ENCODE measurements around the gene COIL.

Gene COIL

DNA sequence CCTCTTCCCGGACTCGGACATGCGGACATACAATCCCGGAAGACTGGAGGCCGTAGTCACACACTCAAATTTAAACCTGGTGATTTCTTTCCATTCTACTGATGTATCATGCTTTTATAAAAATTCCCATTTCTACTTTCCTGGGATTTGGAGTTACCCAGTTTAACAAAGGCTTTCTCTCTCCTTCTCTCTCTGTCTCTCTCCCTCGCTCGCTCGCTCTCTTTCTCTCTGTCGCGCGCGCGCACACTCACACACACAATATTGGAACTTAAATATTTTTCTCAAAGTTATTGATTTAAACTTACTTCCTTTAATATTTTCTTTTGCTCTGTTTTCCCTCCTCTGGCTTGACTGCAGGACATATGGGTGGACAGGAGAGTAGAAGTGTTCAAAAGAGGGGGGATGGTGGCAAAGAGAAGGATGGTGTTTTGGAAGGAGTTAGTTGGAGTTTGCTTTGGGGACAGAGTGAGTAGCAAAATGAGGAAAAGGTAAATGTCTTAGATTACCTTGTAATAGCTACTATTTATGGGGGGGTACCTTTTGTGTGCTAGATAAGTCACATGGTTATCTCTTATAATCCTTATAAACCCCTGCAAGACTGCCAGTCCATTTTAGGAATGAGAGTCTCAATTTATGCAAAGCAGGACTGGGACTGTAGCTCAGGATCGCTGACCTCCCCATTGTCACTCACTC, 46.1 kb downstream of the COIL start:
- H3K27me3 Mint-ChIP-seq (ENCODE audit: low read depth), result no peaks in the 10 kb centered on the region
- peaks cover 15% of the 10 kb centered on the region for H3K9me3 Mint-ChIP-seq
- H3K36me3 Mint-ChIP-seq (ENCODE audit: low read depth), result peaks cover 27% of the 10 kb centered on the region

DNA sequence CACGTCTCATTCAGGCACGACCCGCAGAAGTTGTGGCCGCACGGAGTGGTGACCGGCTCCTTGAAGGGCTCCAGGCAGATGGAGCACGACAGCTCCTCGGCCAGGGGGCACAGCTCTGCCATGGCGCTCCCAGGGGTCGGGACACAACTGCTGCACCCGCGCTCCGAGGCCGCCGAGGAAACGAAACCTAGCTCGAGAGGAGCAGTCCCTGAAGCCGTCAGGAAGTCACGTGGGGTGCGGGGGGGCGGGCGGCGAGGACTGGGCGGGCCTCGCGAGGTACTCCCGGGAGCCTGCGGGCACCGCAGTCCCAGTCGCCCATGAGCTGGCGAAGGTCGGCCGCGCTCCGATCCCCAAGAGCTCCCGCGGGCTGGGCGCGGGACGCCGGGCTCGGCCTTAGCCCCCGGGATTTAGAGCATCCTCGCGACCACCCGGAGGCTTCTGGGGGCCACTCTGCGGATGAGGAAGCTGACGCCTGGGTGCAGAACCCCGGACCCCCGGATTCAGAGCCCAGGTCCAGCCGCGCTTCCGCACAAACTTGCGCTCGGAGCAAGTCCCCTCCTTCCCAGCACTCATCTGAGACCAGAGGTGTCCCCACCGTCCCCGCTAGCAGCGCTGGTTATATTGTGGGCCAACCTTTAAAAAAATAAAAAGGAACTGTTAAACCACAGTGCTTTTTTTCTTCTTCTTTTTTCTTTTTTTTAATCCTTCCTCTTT, 46.8 kb downstream of the COIL start, which contains the start of gene TRIM25:
Gene TRIM25 (minus strand): TSS at position 183 of the 714 bp plus-strand sequence. CDS start 61 bp downstream, at position 122.
- Mint-ChIP-seq H3K27me3 (ENCODE audit: low read depth) (no peaks in the 10 kb centered on the region), H3K4me1 (ENCODE audit: low read depth) (peaks cover 47% of the 10 kb centered on the region), H3K4me3 (peak within 1 kb of the TSS; percentile 87), H3K36me3 (ENCODE audit: low read depth) (peaks cover 27% of the 10 kb centered on the region), H3K27ac (peak within 1 kb of the TSS; percentile 90), H3K9me3 (peaks cover 12% of the 10 kb centered on the region)
- DNase-seq (ENCODE audit: low spot score), result peak; percentile 79

More for the DNA sequence above, 46.1 kb downstream of the COIL start:
- Mint-ChIP-seq H3K4me3 (peak overlapping the region; percentile 87), H3K27ac (peak overlapping the region; percentile 89), H3K4me1 (ENCODE audit: low read depth) (peaks cover 46% of the 10 kb centered on the region)
- DNase-seq (ENCODE audit: low spot score), result no peak

DNA sequence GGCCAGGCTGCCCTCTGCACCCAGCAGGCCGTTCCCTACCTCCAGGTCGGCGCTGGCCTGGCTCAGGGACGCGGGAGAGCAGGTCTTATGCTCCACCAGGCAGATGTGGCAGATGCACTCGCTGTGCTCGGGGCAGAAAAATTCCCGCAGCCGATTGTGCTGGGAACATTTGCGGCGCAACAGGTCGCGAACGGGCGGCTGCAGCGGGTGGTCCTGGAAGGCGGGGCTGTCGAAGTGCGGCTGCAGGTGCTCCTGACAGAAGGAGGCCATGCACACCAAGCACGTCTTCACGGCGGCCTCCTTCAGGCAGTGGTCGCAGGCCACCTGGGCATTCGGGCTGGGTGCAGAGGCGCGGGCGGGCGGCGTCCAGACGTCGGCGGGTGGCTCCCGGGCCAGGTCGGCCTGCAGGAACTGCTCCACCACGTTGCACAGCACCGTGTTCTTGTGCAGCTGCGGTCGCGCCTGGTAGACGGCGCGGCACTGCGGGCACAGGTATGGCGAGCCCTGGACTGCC, 47.4 kb downstream of the COIL start:
- Mint-ChIP-seq H3K4me1 (ENCODE audit: low read depth) (peaks cover 51% of the 10 kb centered on the region), H3K36me3 (ENCODE audit: low read depth) (peaks cover 32% of the 10 kb centered on the region), H3K27ac (peak overlapping the region; percentile 90), H3K9me3 (peaks cover 12% of the 10 kb centered on the region), H3K27me3 (ENCODE audit: low read depth) (no peaks in the 10 kb centered on the region), H3K4me3 (peak overlapping the region; percentile 87)
- DNase-seq (ENCODE audit: low spot score), result no peak

DNA sequence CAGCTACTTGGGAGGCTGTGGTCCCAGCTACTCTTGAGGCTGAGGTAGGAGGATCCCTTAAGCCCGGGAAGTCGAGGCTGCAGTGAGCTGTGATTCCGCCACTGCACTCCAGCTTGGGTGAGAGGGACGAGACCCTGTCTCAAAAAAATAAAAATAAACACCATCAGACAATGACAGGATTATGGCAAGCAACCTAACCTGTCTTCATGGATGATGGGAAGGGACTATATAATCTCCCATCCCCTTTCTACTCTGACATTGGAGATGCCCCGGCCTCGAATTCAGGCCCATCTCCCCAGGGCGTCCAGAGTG, 47.9 kb downstream of the COIL start:
- H3K36me3 Mint-ChIP-seq (ENCODE audit: low read depth), result peaks cover 36% of the 10 kb centered on the region
- H3K9me3 Mint-ChIP-seq, result peaks cover 12% of the 10 kb centered on the region
- H3K27ac Mint-ChIP-seq, result peak overlapping the region; percentile 90
- no peak for DNase-seq (ENCODE audit: low spot score)
- H3K4me3 Mint-ChIP-seq, result peak overlapping the region; percentile 87
- no peaks in the 10 kb centered on the region for H3K27me3 Mint-ChIP-seq (ENCODE audit: low read depth)
- peaks cover 55% of the 10 kb centered on the region for H3K4me1 Mint-ChIP-seq (ENCODE audit: low read depth)

DNA sequence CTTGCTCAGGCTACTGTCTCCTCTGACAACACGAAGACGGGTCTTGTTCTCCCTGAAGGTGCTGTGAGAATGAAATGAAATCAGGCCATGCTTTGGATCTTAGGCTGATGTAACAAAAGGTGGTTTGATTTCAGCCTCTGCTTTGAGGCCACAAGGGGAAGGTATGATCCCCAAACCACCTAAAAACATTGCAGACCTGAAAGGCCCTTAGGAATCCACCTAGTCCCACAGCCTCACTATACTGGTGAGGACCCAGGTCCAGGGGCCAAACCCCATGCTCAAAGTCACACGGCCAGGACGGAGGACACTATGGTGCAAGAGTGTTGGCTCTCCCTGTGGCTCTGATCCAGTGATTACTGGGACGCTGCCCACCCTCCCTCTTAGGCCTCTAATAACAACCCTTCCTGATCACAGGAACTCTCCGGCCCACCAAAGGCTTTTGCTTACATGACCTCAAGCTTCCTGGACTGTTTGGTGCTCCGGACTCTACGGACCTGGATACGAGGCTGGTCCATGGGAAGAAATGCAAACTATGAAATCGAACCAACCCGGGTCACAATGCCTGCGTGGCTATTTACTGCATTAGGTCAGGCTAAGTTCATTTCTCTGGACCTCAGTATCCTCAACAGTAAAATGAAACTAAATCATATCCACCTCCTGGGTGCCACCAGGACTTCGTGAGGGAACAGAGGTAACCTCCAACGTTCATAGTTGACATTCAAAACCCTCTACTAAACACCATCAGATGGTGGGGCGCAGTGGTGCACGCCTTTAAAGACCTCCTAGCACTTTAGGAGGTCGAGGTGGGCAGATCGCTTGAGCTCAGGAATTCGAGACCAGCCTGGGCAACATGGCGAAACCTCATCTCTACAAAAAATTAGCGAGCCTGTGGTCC, 48.5 kb downstream of the COIL start:
- H3K9me3 Mint-ChIP-seq, result peaks cover 6% of the 10 kb centered on the region
- peak overlapping the region; percentile 90 for H3K27ac Mint-ChIP-seq

DNA sequence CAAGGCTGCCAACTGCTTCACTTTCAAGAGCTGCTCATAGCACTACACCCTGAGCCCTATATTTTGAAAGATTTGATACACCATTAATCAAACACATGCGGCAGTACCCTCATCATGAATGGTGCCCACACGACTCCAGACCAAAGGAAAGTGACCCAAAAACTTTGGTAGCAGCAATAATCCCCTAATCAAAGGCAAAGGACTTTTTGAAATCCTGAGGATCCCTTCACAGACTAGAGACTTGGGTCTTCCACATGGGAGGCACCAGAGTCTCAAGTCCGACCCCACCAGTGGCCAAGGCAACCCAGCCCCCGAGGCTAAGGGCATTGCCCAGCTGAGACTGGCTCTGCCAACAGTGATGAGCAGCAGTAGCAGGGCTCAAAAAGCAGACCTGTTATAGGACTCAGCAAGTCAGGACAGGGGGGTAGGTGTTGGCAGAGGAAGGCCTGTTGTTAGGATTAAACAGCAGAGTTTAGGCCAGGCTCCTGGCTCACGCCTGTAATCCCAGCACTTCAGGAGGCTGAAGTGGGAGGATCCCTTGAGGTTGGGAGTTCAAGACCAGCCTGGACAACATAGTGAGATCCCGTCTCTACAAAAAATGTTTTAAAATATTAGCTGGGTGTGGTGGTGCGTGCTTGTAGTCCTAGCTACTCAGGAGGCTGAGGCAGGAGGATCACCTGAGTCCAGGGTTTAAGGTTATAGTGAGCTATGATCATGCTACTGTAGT, 50.2 kb downstream of the COIL start:
- Mint-ChIP-seq H3K27me3 (ENCODE audit: low read depth) (no peaks in the 10 kb centered on the region), H3K4me3 (peak overlapping the region; percentile 87), H3K27ac (peak overlapping the region; percentile 50), H3K9me3 (no peaks in the 10 kb centered on the region), H3K4me1 (ENCODE audit: low read depth) (peaks cover 55% of the 10 kb centered on the region), H3K36me3 (ENCODE audit: low read depth) (peaks cover 49% of the 10 kb centered on the region)
- DNase-seq (ENCODE audit: low spot score), result no peak

More for the DNA sequence above, 48.5 kb downstream of the COIL start:
- Mint-ChIP-seq H3K4me1 (ENCODE audit: low read depth) (peaks cover 59% of the 10 kb centered on the region), H3K36me3 (ENCODE audit: low read depth) (peaks cover 37% of the 10 kb centered on the region), H3K4me3 (peak overlapping the region; percentile 87), H3K27me3 (ENCODE audit: low read depth) (no peaks in the 10 kb centered on the region)
- DNase-seq (ENCODE audit: low spot score), result no peak

DNA sequence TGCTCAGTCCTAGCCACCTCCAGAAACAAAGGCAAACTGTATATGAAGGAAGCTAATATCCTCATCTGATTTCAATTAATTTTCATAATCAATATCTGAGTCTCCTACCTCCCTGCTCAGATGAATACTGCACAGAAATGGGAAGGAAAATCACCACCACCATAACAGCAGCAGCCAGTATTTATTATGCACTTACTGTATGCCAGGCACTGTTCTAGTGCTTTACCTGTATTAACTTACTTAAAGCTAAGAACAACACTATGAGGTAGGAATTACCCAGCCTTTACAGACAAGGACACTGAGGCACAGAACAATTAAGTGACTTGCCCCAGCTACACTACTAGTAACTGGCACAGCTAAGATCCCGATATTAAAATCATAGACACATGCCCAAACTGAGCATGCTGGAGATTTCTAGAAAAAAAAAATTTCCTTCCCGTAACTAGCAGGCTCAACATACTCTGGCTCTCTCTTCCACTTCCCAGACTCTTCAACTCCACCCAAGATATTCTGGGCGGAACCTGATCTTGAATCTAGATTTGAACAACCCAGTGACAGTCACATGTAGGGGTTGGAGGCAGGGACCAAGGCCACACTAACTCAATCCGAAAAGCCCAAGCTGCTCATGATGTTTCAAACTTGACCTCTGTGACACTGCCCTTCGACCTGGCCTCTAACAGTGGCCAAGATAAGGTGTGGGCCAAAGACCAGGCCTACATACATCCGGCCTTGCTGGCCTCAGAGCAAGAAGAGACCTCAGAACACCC, 50.9 kb downstream of the COIL start:
- DNase-seq (ENCODE audit: low spot score), result no peak
- Mint-ChIP-seq H3K27ac (peak overlapping the region; percentile 50), H3K36me3 (ENCODE audit: low read depth) (peaks cover 49% of the 10 kb centered on the region), H3K9me3 (no peaks in the 10 kb centered on the region), H3K4me3 (peak overlapping the region; percentile 87), H3K27me3 (ENCODE audit: low read depth) (no peaks in the 10 kb centered on the region), H3K4me1 (ENCODE audit: low read depth) (peaks cover 50% of the 10 kb centered on the region)

DNA sequence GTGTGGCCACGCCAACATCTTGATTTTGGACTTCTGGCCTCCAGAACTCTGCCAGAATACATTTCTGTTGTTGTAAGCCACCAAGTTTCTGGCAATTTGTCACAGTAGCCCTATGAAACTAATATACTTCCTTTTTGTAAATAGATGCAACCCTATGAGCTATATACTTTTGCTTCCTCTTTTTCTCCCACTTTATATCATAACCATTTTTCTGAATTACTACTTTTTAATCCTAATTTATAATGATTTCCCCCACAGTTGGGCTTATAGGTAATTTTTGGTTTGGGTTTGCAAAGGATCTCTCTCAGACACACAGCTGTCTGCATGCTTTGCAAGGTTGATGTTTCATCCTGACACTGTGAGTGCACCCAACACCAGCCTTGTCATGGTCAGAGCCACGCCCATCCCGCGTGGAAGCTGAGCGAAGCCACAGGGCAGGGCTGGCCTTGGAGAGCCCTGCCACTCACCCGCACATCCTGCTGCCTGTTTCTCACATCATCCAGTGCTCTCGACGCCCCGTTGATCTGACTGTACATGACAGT, 52.8 kb downstream of the COIL start:
- Mint-ChIP-seq H3K27me3 (ENCODE audit: low read depth) (no peaks in the 10 kb centered on the region), H3K4me3 (peak overlapping the region; percentile 69), H3K9me3 (no peaks in the 10 kb centered on the region), H3K4me1 (ENCODE audit: low read depth) (peaks cover 51% of the 10 kb centered on the region), H3K27ac (peak overlapping the region; percentile 81), H3K36me3 (ENCODE audit: low read depth) (peaks cover 66% of the 10 kb centered on the region)
- peak; percentile 32 for DNase-seq (ENCODE audit: low spot score)

DNA sequence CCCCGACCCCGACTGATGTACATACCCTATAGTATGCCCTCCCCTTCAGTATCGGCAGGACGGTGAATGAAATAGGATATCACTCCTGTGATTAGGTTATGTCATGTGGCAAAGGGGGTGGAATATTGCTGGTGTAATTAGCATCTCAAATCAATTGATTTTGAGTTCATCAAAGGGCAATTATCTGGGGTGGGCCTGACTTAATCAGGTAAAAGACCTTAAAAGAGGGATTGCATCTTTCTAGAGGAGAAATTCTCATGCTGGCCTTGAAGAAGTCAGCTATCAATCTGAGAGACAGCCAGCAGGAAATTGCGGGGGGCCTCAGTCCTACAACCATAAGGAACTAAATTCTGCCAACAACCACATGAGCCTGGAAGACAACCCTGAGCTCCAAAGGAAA, 57.3 kb downstream of the COIL start:
- Mint-ChIP-seq H3K9me3 (no peaks in the 10 kb centered on the region), H3K27ac (no peak overlapping the region), H3K4me3 (no peak overlapping the region), H3K4me1 (ENCODE audit: low read depth) (peaks cover 20% of the 10 kb centered on the region), H3K36me3 (ENCODE audit: low read depth) (peaks cover 78% of the 10 kb centered on the region), H3K27me3 (ENCODE audit: low read depth) (no peaks in the 10 kb centered on the region)
- DNase-seq (ENCODE audit: low spot score), result no peak

DNA sequence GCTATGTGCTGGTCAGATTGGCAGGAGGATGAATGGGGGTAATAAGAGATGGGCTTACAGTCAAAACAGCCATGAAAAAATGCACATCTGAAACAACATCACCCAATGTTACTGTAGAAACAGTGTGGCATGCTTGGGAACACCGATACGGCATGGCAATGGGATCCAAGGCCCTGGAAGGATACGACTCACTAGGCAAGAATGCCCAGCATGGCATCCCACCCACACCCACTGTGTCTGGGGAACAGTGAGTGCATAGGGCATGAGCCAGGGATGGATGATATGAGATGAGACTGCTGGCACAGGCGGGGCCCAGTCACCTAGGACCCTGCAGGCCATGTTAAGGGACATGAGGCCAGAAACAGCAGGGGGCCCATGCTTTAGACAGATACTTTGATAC, 58.5 kb downstream of the COIL start:
- DNase-seq (ENCODE audit: low spot score), result no peak
- Mint-ChIP-seq H3K36me3 (ENCODE audit: low read depth) (peaks cover 79% of the 10 kb centered on the region), H3K27ac (no peak overlapping the region), H3K9me3 (no peaks in the 10 kb centered on the region), H3K4me3 (no peak overlapping the region), H3K27me3 (ENCODE audit: low read depth) (no peaks in the 10 kb centered on the region), H3K4me1 (ENCODE audit: low read depth) (peaks cover 12% of the 10 kb centered on the region)

DNA sequence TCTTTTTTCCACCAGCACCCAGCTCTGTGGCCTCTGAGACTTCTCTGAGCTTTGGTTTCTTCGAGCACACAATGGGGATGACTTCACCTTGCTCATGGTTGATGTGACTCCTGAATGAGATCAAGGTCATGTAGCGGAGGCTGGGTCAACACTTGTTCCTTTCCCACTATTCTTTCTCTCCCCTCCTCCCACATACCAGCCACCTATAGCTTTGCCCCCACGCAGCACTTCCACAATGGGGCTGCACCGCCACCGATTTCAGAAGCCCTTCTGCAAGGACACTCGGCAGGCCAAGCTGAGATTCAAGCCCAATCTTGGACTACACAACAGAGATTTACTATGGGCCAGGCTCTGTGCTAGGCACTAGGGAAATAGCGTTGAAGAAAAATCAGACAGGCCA, 61.4 kb downstream of the COIL start:
- H3K4me3 Mint-ChIP-seq, result no peak overlapping the region
- H3K4me1 Mint-ChIP-seq (ENCODE audit: low read depth), result peaks cover 7% of the 10 kb centered on the region
- no peak overlapping the region for H3K27ac Mint-ChIP-seq
- DNase-seq (ENCODE audit: low spot score), result no peak
- H3K9me3 Mint-ChIP-seq, result no peaks in the 10 kb centered on the region
- peaks cover 85% of the 10 kb centered on the region for H3K36me3 Mint-ChIP-seq (ENCODE audit: low read depth)
- no peaks in the 10 kb centered on the region for H3K27me3 Mint-ChIP-seq (ENCODE audit: low read depth)

DNA sequence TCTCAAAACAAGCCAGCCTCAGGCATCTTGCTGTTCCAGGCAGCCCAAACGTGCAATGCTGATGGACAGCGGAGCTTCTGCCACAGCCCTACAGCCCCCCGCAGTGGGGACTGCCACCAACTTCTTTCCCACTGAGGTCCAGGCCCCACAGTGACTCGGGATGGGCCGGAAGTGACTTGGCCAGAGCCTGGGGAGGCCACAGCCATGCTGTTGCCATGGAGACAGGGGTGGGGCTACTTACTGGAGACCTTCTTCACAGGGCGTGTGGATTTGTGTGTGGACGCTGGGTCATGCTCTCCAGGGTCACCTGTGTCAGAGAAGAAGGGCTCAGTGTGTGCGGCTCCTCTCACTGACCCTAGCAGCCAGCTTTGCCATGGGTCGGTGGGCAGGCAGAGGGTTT, 62.0 kb downstream of the COIL start:
- H3K27ac Mint-ChIP-seq, result no peak overlapping the region
- H3K36me3 Mint-ChIP-seq (ENCODE audit: low read depth), result peaks cover 81% of the 10 kb centered on the region

More for the DNA sequence above, 62.0 kb downstream of the COIL start:
- Mint-ChIP-seq H3K27me3 (ENCODE audit: low read depth) (no peaks in the 10 kb centered on the region), H3K4me1 (ENCODE audit: low read depth) (peaks cover 6% of the 10 kb centered on the region), H3K4me3 (no peak overlapping the region), H3K9me3 (no peaks in the 10 kb centered on the region)
- DNase-seq (ENCODE audit: low spot score), result no peak
